HEK293 (cell line): Measurements from ENCODE around the gene EXT2.

Experiments
- CTCF ChIA-PET: fragments of 350-600 bp; formaldehyde crosslinking; extraction: SDS; loops from one replicate; lab custom pipeline; 2021; ENCODE audit warnings: antibody characterized with exemption; lab: Yijun Ruan, JAX
- POLR2A ChIA-PET: fragments of 300-600 bp; formaldehyde crosslinking; extraction: SDS; loops from one replicate; lab custom pipeline; 2020; ENCODE audit warnings: antibody characterized with exemption, inconsistent platforms; lab: Yijun Ruan, JAX
- H3K27ac ChIP-seq: fragments of 200-500 bp; sonication (Bioruptor generic); 2 replicates; pipeline ENCODE4 v1.5.1; 2014; ENCODE audit warnings: low read depth, low read length, control low read depth, inconsistent platforms; ENCODE audit errors: extremely low read depth
- H3K36me3 ChIP-seq, 2 experiments: fragments of 200-500 bp in 1 of 2; sonication (Bioruptor generic) in 1 of 2; 1 replicate in 1 of 2; 2 replicates in 1 of 2; pipeline ENCODE4 v1.5.1; 2014 to 2017; ENCODE audit warnings: inconsistent platforms in 2 of 2, low read length in 2 of 2; ENCODE audit not compliant: control insufficient read depth in 2 of 2, insufficient read depth in 1 of 2
- H3K4me1 ChIP-seq: fragments of 200-500 bp; sonication (Bioruptor generic); 2 replicates; pipeline ENCODE4 v1.5.1; 2014; ENCODE audit warnings: mild to moderate bottlenecking, low read length, inconsistent platforms; ENCODE audit not compliant: control insufficient read depth, insufficient read depth
- H3K4me3 ChIP-seq: 2 replicates; pipeline ENCODE4 v1.5.1; 2011; ENCODE audit warnings: low read depth, mild to moderate bottlenecking, control low read depth, low read length, moderate library complexity
- H3K9me3 ChIP-seq: fragments of 200-500 bp; sonication (Bioruptor generic); 2 replicates; pipeline ENCODE4 v1.5.1; 2014; ENCODE audit warnings: low read depth, low read length, inconsistent platforms; ENCODE audit not compliant: control insufficient read depth, insufficient read depth
- KLF8 ChIP-seq: fragments of 450-650 bp; formaldehyde crosslinking; IDR thresholded peaks from 2 replicates; pipeline ENCODE4 v1.5.1; 2016; ENCODE audit warnings: missing biosample characterization, missing genetic modification characterization
- SETDB1 ChIP-seq: IDR thresholded peaks from one replicate; pipeline ENCODE4 v1.6.1; 2017; ENCODE audit warnings: mild to moderate bottlenecking, low read length, moderate library complexity, mixed read lengths; ENCODE audit not compliant: insufficient read length
- ZFHX2 ChIP-seq: fragments of 450-650 bp; formaldehyde crosslinking; conservative IDR thresholded peaks from 2 replicates; pipeline ENCODE4 v1.5.1; 2016; ENCODE audit warnings: missing biosample characterization, missing genetic modification characterization
- ZFP69B ChIP-seq: fragments of 450-650 bp; formaldehyde crosslinking; IDR thresholded peaks from 2 replicates; pipeline ENCODE4 v1.5.1; 2016; ENCODE audit warnings: missing biosample characterization, missing genetic modification characterization
- ZNF24 ChIP-seq: fragments of 450-650 bp; formaldehyde crosslinking; IDR thresholded peaks from 2 replicates; pipeline ENCODE4 v1.5.1; 2016; ENCODE audit warnings: missing biosample characterization, missing genetic modification characterization
- ZNF266 ChIP-seq: fragments of 450-650 bp; formaldehyde crosslinking; IDR thresholded peaks from 2 replicates; pipeline ENCODE4 v1.5.1; 2016; ENCODE audit warnings: missing biosample characterization, missing genetic modification characterization, low read depth
- ZNF280C ChIP-seq: fragments of 450-650 bp; formaldehyde crosslinking; IDR thresholded peaks from 2 replicates; pipeline ENCODE4 v1.5.1; 2016; ENCODE audit warnings: missing biosample characterization, missing genetic modification characterization
- ZNF324 ChIP-seq: fragments of 450-650 bp; formaldehyde crosslinking; IDR thresholded peaks from 2 replicates; pipeline ENCODE4 v1.5.1; 2016; ENCODE audit warnings: missing biosample characterization, missing genetic modification characterization
- ZNF341 ChIP-seq: fragments of 450-650 bp; formaldehyde crosslinking; IDR thresholded peaks from 2 replicates; pipeline ENCODE4; 2016; ENCODE audit warnings: low read depth, missing biosample characterization, missing genetic modification characterization
- ZNF510 ChIP-seq: fragments of 450-650 bp; formaldehyde crosslinking; IDR thresholded peaks from 2 replicates; pipeline ENCODE4 v1.5.1; 2018; ENCODE audit warnings: mild to moderate bottlenecking, missing genetic modification characterization, missing biosample characterization; ENCODE audit not compliant: insufficient replicate concordance
- ZNF560 ChIP-seq: fragments of 450-650 bp; formaldehyde crosslinking; IDR thresholded peaks from 2 replicates; pipeline ENCODE4 v1.5.1; 2017; ENCODE audit warnings: missing biosample characterization, missing genetic modification characterization, borderline replicate concordance
- ZNF571 ChIP-seq: fragments of 450-650 bp; formaldehyde crosslinking; IDR thresholded peaks from 2 replicates; pipeline ENCODE4 v1.5.0; 2017; ENCODE audit warnings: missing biosample characterization, missing genetic modification characterization
- ZNF626 ChIP-seq: fragments of 450-650 bp; sonication (Bioruptor Pico); formaldehyde crosslinking; IDR thresholded peaks from 2 replicates; pipeline ENCODE4 v1.5.1; 2018; ENCODE audit warnings: missing biosample characterization, missing genetic modification characterization, inconsistent platforms
- ZNF654 ChIP-seq: fragments of 450-650 bp; formaldehyde crosslinking; IDR thresholded peaks from 2 replicates; pipeline ENCODE4 v1.5.1; 2016; ENCODE audit warnings: low read depth, missing biosample characterization, missing genetic modification characterization
- ZNF707 ChIP-seq: fragments of 450-650 bp; formaldehyde crosslinking; IDR thresholded peaks from 2 replicates; pipeline ENCODE4 v1.5.1; 2016; ENCODE audit warnings: missing biosample characterization, missing genetic modification characterization
- ZNF843 ChIP-seq: fragments of 450-650 bp; formaldehyde crosslinking; IDR thresholded peaks from 2 replicates; pipeline ENCODE4 v1.5.1; 2016; ENCODE audit warnings: missing biosample characterization, missing genetic modification characterization
- ZSCAN16 ChIP-seq: fragments of 450-650 bp; formaldehyde crosslinking; IDR thresholded peaks from 2 replicates; pipeline ENCODE4 v1.5.1; 2016; ENCODE audit warnings: missing biosample characterization, missing genetic modification characterization
- TF ChIP-seq, protein P1 (sequence below): fragments of 450-650 bp; formaldehyde crosslinking; IDR thresholded peaks from 2 replicates; pipeline ENCODE4 v1.5.0; 2017; ENCODE audit warnings: missing biosample characterization, missing genetic modification characterization, borderline replicate concordance
- TF ChIP-seq, protein P2 (sequence below): fragments of 450-650 bp; formaldehyde crosslinking; IDR thresholded peaks from 2 replicates; pipeline ENCODE4 v1.5.1; 2016; ENCODE audit warnings: missing biosample characterization, missing genetic modification characterization

Gene EXT2

GRCh38 chr11:44157019-44157418 is 61.5 kb downstream of the EXT2 start:
- ChIA-PET CTCF (interaction anchor here (0.6 kb wide), 2 partner anchors 9 to 21 kb away, joined by 3 to 5 read pairs; no protein-coding TSS in a partner anchor), POLR2A (no interaction called here)
- Histone ChIP-seq H3K4me1 (no peaks in the 10 kb centered on the region), H3K9me3 (no peaks in the 10 kb centered on the region), H3K27ac (no peak overlapping the region)
- TF ChIP-seq ZNF654 (tag by site-specific recombination) (no peak), ZFP69B (tag by site-specific recombination) (no peak), ZNF626 (tag by site-specific recombination) (no peak), ZNF324 (no peak), ZNF510 (no peak), ZNF341 (tag by site-specific recombination) (no peak)
- TF ChIP-seq, protein P1, sequence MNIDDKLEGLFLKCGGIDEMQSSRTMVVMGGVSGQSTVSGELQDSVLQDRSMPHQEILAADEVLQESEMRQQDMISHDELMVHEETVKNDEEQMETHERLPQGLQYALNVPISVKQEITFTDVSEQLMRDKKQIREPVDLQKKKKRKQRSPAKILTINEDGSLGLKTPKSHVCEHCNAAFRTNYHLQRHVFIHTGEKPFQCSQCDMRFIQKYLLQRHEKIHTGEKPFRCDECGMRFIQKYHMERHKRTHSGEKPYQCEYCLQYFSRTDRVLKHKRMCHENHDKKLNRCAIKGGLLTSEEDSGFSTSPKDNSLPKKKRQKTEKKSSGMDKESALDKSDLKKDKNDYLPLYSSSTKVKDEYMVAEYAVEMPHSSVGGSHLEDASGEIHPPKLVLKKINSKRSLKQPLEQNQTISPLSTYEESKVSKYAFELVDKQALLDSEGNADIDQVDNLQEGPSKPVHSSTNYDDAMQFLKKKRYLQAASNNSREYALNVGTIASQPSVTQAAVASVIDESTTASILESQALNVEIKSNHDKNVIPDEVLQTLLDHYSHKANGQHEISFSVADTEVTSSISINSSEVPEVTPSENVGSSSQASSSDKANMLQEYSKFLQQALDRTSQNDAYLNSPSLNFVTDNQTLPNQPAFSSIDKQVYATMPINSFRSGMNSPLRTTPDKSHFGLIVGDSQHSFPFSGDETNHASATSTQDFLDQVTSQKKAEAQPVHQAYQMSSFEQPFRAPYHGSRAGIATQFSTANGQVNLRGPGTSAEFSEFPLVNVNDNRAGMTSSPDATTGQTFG (tag by site-specific recombination): no peak
- TF ChIP-seq, protein P2, sequence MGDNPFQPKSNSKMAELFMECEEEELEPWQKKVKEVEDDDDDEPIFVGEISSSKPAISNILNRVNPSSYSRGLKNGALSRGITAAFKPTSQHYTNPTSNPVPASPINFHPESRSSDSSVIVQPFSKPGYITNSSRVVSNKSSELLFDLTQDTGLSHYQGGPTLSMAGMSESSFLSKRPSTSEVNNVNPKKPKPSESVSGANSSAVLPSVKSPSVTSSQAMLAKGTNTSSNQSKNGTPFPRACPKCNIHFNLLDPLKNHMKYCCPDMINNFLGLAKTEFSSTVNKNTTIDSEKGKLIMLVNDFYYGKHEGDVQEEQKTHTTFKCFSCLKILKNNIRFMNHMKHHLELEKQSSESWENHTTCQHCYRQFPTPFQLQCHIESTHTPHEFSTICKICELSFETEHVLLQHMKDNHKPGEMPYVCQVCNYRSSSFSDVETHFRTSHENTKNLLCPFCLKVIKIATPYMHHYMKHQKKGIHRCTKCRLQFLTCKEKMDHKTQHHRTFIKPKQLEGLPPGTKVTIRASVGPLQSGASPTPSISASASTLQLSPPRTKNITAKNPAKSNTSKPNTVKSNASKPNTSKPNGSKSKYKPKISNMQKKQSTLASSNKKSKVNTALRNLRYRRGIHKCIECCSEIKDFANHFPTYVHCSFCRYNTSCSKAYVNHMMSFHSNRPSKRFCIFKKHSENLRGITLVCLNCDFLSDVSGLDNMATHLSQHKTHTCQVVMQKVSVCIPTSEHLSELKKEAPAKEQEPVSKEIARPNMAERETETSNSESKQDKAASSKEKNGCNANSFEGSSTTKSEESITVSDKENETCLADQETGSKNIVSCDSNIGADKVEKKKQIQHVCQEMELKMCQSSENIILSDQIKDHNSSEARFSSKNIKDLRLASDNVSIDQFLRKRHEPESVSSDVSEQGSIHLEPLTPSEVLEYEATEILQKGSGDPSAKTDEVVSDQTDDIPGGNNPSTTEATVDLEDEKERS (tag by site-specific recombination): no peak
- TF ChIP-seq, all 188 proteins: peak for 0
- Histone ChIP-seq H3K4me3 (no peak overlapping the region), H3K36me3 (peaks cover 0 to 32% of the 10 kb centered on the region in 2 experiments; a peak in 1 of 3 replicates)

DNA sequence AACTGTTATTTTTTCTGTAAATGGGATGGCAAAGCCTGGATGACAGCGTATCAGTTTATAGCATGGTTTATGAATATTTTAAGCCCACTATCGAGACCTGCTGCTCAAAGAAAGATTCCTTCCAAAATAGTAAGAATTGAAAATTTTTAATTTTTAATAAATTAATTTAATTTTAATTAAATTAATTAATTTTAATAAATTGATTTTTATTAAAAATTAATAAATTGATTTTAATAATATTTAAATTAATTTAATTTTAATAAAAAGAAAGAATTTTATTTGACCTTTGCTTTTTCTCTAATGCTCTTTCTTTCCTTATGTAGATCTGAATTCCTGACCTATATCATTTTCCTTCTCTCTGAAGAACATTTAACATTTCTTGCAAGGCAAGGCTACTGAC is 62.9 kb downstream of the EXT2 start:
- TF ChIP-seq KLF8 (tag by site-specific recombination) (no peak), ZFHX2 (tag by site-specific recombination) (no peak), ZNF280C (no peak), ZNF843 (tag by site-specific recombination) (no peak), ZNF571 (tag by site-specific recombination) (no peak), ZNF24 (no peak), ZNF266 (tag by site-specific recombination) (no peak), ZNF707 (tag by site-specific recombination) (no peak), SETDB1 (no peak), ZSCAN16 (tag by site-specific recombination) (no peak), ZNF560 (tag by site-specific recombination) (no peak)
- Histone ChIP-seq H3K9me3 (no peaks in the 10 kb centered on the region), H3K4me1 (no peaks in the 10 kb centered on the region), H3K36me3 (peaks cover 0 to 24% of the 10 kb centered on the region in 2 experiments; a peak in 1 of 3 replicates), H3K4me3 (no peak overlapping the region), H3K27ac (no peak overlapping the region)
- POLR2A ChIA-PET: no interaction called here
- CTCF ChIA-PET: no interaction called here
